NCI-H226 (cell line): Measurements from ENCODE around the gene INSIG2.

Experiments used
- DNase-seq: peaks from one replicate; pipeline ENCODE4 v3.0.0-alpha.2; 2015

Gene INSIG2

GRCh38 chr2:118131771-118132170, 43.5 kb downstream of the INSIG2 start:
- DNase-seq: no peak

- no peak for DNase-seq
Measured at GRCh38 chr2:118133916-118134315, 45.6 kb downstream of the INSIG2 start.

- no peak for DNase-seq
Measured at GRCh38 chr2:118134650-118135049, 46.4 kb downstream of the INSIG2 start.

GRCh38 chr2:118145207-118145606, 56.9 kb downstream of the INSIG2 start:
- no peak for DNase-seq

GRCh38 chr2:118145806-118146205, 57.5 kb downstream of the INSIG2 start:
- DNase-seq: no peak

- DNase-seq: no peak
Measured at GRCh38 chr2:118146315-118147283, 58.3 kb downstream of the INSIG2 start.

- DNase-seq: no peak
Measured at GRCh38 chr2:118148133-118148532, 59.9 kb downstream of the INSIG2 start.

GRCh38 chr2:118148809-118149208, 60.5 kb downstream of the INSIG2 start:
- DNase-seq: no peak

- no peak for DNase-seq
Measured at GRCh38 chr2:118150294-118150693, 62.0 kb downstream of the INSIG2 start.

- DNase-seq: no peak
Measured at GRCh38 chr2:118151831-118152230, 63.6 kb downstream of the INSIG2 start.

- DNase-seq: no peak
Measured at GRCh38 chr2:118153433-118153832, 65.2 kb downstream of the INSIG2 start.

GRCh38 chr2:118154176-118154575, 65.9 kb downstream of the INSIG2 start:
- no peak for DNase-seq
